ENCODE data around the gene GALNT6.

Gene GALNT6

DNA sequence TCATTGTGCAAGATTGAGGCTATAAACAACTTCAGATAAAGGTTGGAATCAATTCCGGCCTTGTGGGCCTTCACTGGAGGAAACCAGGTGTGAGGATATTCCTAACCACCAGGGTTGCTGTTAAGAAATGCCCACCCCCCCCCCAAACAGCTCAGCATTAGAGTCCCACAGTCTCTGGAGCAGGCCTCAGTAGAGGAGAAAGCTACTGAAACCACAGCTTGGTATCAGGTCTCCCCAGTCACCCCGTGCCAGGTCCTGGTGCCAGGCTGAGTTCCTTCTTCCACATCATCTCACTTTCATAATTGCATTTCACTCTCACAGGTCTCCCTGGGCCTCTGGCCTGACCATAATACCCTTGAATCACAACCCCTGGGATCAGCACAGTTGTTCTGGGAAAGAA, 12.5 kb downstream of the GALNT6 start:
- DNase-seq (ENCODE audit: low read depth), result no peak
- no peak overlapping the region for H3K4me3 ChIP-seq (ENCODE audit: low read depth, low read length)
- in situ Hi-C loops (cut with HindIII; ENCODE audit: low sequenced_read_pairs), result no loop called here
- TF ChIP-seq, protein P1, sequence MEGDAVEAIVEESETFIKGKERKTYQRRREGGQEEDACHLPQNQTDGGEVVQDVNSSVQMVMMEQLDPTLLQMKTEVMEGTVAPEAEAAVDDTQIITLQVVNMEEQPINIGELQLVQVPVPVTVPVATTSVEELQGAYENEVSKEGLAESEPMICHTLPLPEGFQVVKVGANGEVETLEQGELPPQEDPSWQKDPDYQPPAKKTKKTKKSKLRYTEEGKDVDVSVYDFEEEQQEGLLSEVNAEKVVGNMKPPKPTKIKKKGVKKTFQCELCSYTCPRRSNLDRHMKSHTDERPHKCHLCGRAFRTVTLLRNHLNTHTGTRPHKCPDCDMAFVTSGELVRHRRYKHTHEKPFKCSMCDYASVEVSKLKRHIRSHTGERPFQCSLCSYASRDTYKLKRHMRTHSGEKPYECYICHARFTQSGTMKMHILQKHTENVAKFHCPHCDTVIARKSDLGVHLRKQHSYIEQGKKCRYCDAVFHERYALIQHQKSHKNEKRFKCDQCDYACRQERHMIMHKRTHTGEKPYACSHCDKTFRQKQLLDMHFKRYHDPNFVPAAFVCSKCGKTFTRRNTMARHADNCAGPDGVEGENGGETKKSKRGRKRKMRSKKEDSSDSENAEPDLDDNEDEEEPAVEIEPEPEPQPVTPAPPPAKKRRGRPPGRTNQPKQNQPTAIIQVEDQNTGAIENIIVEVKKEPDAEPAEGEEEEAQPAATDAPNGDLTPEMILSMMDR (IDR thresholded peaks at IDR 0.05; ENCODE audit: low read depth, low read length, missing control alignments), result no peak

DNA sequence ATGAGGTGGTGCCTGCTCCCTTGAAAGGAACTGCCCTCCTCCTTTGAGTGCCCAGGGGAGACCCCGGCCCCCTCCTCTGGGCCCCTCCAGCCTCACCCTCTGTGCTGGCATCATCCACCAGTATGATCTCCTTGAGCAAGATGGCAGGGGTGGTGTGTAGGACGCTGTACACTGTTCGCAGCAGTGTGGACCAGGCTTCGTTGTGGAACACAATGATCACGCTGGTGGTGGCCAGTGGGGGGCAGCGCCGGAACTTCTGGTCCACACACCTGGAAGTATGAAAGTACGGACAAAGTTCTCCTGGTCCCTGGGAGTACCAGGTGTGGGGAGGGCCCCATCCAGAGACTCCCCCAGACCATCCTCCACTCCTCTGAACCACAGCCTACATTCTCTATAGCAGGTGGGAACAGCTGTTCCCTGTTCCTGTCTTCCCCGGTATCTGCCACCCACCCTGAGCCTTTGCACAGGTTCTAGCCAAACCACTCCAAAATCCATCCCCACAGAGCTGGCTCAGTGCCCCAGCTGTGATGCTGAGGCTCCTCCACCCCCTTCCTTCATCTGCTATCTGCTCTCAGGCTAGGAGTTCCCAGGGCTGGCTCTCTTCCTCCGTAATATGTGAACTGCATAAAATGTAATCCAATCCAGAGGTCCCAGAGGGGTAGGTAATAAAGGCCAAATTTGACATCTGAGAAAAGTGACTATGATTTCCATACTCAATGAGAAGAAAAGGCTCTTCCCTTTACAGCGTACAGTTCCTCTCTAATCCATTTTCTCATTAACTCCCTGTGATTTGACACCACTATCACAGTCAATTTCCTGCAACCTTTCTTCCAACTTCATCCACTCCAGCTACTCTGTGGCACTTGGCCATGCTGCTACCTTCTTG, 13.9 kb downstream of the GALNT6 start:
- TF ChIP-seq, protein P1 (IDR thresholded peaks at IDR 0.05; ENCODE audit: low read depth, low read length, missing control alignments), result no peak
- in situ Hi-C loops (cut with HindIII; ENCODE audit: low sequenced_read_pairs), result no loop called here
- H3K4me3 ChIP-seq (ENCODE audit: low read depth, low read length), result no peak overlapping the region
- no peak for DNase-seq (ENCODE audit: low read depth)

DNA sequence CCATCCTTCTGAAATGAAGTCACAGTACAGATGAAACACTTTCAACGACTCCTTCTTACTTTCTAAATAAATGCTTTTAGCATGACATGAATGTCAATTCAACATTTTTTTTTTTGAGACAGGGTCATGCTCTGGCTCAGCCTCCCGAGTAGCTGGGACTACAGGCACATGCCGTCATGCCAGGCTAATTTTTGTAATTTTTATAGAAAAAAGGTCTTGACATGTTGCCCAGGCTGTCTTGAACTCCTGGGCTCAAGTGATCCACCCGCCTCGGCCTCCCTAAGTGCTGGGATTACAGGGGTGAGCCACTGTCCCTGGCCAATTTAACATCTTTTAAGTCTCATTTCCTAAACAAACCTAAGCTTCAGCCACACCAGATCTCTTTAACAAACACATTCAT, 16.4 kb downstream of the GALNT6 start:
- no peak overlapping the region for H3K4me3 ChIP-seq (ENCODE audit: low read depth, low read length)
- in situ Hi-C loops (cut with HindIII; ENCODE audit: low sequenced_read_pairs), result no loop called here
- TF ChIP-seq, protein P1 (IDR thresholded peaks at IDR 0.05; ENCODE audit: low read depth, low read length, missing control alignments), result no peak
- DNase-seq (ENCODE audit: low read depth), result no peak

DNA sequence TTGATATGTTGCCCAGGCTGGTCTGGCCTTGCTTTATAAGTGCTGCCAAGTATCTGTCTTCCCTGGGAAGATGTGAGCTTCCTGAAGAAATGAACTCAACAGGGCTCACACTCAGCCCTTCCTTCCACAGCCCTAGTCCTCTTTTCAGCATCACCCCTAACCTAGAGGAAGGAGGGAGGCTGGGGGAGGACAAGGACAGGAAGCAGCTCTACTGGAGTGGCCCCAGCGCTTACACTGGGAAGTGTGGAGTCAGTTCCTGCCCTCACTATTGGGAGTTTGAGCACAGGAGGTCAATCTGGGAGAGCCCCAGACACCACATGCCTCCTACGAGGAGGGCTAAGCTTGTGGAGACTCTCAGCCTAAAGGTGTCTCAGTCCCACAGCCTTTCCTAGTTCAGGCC, 16.8 kb downstream of the GALNT6 start:
- DNase-seq (ENCODE audit: low read depth), result no peak
- no peak overlapping the region for H3K4me3 ChIP-seq (ENCODE audit: low read depth, low read length)
- TF ChIP-seq, protein P1 (IDR thresholded peaks at IDR 0.05; ENCODE audit: low read depth, low read length, missing control alignments), result no peak
- in situ Hi-C loops (cut with HindIII; ENCODE audit: low sequenced_read_pairs), result no loop called here

DNA sequence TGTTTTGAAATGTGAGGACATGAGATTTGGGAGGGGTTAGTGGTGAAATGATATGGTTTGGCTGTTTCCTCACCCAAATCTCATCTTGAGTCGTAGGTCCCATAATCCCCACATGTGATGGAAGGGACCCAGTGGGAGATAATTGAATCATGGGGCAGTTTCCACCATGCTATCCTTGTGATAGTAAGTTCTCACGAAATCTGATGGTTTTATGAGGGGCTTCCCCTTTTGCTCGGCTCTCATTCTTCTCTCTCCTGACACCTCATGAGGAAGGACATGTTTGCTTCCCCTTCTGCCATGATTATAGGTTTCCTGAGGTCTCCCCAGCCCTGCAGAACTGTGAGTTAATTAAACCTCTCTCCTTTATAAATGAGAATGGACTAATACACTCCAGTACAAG, 18.0 kb downstream of the GALNT6 start:
- H3K4me3 ChIP-seq (ENCODE audit: low read depth, low read length), result no peak overlapping the region
- no peak for DNase-seq (ENCODE audit: low read depth)
- in situ Hi-C loops (cut with HindIII; ENCODE audit: low sequenced_read_pairs), result no loop called here
- TF ChIP-seq, protein P1 (IDR thresholded peaks at IDR 0.05; ENCODE audit: low read depth, low read length, missing control alignments), result no peak

DNA sequence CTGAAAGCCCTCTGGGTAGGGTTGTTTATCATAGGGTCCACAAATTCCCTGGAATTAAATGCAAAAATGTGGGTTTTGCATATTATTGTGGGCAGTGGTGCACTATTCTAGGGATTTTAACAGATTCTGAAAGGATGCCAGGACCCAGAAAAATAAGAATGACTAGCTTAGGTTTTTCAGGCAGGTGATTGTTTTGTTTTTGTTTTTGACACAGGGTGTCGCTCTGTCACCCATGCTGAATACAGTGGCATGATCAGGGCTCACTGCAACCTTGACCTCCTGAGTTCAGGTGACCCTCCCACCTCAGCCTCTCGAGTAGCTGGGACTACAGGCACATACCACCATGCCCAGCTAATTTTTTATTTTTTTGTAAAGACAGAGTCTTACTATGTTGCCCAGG, 19.2 kb downstream of the GALNT6 start:
- in situ Hi-C loops (cut with HindIII; ENCODE audit: low sequenced_read_pairs), result no loop called here

More for the DNA sequence above, 19.2 kb downstream of the GALNT6 start:
- no peak overlapping the region for H3K4me3 ChIP-seq (ENCODE audit: low read depth, low read length)
- TF ChIP-seq, protein P1 (IDR thresholded peaks at IDR 0.05; ENCODE audit: low read depth, low read length, missing control alignments), result no peak
- peak; percentile 12 for DNase-seq (ENCODE audit: low read depth)

All from astrocyte of the cerebellum (primary cell).